ENCODE measurements around the gene RPL32. TPM values are rescaled to one million over a fixed set of nuclear protein-coding genes. Genes with fewer than 3 reads are reported as not detected.
"Not testable (repeated sequence)": the region's sequence is repeated elsewhere in the genome, so short reads cannot be mapped to it uniquely, and the experiment has no call there.

The RPL32 gene
- polyA plus RNA-seq, 3 donors = 2,280 to 2,382 (median 2,329) TPM

DNA sequence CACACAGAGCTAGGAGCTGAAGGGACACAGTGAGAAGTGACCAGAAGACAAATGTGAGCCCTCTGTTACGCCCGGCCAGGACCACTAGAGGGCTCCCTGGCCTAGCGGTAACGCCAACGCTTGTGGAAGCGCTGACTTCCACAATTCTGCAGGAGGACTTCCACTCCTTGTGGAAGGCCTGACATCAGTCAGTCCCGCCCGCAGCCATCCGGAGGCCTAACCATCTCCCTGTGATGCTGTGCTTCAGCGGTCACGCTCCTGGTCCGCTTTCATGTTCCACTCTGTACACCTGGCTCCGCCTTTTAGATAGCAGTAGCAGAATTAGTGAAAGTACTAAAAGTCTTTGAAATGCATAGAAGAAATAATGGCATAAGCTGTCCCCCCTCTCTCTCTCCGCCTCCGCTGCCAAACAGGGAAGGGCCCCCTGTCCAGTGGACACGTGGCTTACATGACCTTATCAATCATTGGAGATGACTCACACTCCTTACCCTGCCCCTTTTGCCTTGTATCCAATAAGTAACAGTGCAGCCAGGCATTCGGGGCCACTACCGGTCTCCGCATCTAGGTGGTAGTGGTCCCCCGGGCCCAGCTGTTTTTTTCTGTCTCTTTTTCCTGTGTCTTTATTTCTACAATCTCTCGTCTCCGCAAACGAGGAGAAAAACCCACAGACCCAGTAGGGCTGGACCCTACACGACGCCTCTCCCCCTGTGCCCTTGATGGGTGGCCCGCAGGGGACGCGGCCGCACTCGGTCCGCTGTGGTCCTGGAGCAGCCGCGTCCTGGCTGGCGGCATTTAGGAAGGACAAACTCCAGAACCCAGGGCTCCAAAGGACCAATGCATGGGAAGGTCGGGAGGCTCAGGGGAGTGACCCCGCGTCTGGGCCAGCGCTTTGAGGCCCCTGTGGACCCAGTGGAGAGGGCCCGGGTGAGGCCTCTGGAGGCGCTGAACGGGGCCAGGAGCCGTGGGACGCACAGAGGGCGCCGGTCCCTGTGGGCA is 27.0 kb upstream of the RPL32 start:
- DNase-seq (ENCODE audit: low read depth in 3 of 3, low spot score in 2 of 3) = peak; percentile 59 to 74 (median 65)

- DNase-seq (ENCODE audit: low read depth in 3 of 3, low spot score in 2 of 3) = no peak
Measured at GRCh38 chr3:12866836-12867235, 25.5 kb upstream of the RPL32 start.

DNA sequence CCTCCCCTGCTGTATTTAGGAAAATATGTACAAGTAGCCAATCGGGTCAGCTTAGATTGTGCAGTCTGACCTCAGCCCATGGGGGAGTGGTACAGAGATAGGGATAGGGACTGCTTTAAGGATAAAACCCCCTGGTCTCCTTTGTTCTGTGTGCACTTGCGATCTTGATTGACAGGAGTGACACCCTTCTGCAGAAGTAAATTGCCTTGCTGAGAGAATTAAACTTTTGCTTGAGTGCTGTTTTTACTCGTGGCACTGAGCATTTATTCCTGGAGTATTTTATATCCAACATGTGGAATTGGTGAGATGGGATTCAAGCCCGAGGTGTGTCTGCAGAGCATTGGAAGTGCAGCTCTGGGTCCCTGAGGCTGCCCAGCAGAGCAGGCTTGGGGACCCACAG is 23.9 kb upstream of the RPL32 start:
- DNase-seq (ENCODE audit: low read depth in 3 of 3, low spot score in 2 of 3) = no peak

GRCh38 chr3:12862387-12862786 is 21.0 kb upstream of the RPL32 start:
- DNase-seq (ENCODE audit: low read depth in 3 of 3, low spot score in 2 of 3) = no peak

DNA sequence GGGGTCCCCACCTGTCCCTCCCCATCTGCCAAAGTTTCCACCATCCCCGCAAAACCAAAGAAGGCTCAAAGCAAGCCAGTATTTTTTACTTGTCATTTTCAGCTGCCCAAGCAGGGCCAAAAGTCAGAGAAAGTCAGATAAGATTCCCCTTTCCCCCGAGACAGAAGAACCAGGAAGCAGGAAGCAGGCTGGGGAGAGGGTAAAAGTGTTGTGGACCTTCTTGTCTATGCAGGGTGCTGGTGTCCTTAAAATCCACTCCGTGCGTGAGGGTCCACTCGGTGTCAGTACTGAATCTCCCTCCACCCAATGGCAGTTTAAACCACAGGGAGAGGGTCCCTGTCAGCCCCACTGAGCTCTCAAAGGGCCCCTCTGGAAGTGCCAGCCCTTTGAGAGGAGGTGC is 20.2 kb upstream of the RPL32 start:
- no peak for DNase-seq (ENCODE audit: low read depth in 3 of 3, low spot score in 2 of 3)

DNA sequence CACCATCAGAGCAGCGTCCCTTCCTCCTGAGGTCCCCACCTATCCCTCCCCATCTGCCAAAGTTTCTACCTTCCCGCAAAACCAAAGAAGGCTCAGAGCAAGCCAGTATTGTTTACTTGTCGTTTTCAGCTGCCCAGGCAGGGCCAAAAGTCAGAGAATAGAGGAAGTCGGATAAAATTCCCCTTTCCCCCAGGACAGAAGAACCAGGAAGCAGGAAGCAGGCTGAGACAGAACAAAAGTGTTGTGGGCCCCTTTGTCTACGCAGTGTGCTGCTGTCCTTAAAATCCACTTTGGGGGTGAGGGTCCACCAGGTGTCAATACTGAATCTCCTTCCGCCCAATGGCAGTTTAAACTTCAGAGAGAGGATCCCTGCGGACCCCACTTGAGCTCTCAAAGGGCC is 18.5 kb upstream of the RPL32 start:
- DNase-seq (ENCODE audit: low read depth in 3 of 3, low spot score in 2 of 3) = no peak

DNA sequence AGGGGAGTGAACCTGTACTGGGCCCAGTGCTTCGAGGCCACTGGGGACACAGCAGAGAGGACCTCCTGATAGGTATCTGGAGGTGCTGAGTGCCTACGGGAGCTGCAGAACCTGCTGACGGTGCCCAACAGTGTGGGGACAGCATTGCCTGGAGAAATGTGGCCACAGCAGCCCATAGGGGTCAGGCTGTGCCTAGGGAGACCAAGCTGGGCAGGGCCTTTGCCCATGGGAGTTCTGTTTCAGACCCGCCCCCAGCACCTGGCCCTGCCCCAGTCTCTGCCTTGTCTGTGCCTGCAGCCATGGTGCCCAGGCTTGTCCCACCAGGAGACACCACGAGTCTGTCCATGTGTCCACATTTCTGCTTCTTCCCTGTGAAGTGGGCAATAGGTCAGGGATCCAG is 15.3 kb upstream of the RPL32 start:
- DNase-seq (ENCODE audit: low read depth in 3 of 3, low spot score in 2 of 3) = no peak

- no peak for DNase-seq (ENCODE audit: low read depth in 3 of 3, low spot score in 2 of 3)
Measured at GRCh38 chr3:12854565-12854964, 13.2 kb upstream of the RPL32 start.

DNA sequence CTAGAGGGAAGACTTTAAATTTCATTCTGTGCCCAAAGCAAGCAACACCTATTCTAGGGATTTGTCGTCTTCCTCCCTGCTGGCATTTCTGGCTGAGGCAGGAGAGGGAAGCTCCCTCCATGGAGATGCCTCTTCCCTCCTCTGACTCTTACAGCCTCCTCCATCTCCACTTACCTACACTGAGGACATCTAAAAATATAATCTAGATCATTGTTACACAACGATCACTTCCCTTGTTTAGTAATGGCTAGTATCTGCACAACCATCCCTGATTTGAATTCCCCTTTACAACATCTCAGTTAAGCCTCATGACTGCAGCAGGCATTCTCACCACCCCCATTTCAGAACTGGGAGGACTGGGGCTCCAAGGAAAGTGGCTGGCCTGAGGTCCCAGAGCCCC is 12.5 kb upstream of the RPL32 start:
- not testable (repeated sequence) for DNase-seq (ENCODE audit: low read depth in 3 of 3, low spot score in 2 of 3)

DNA sequence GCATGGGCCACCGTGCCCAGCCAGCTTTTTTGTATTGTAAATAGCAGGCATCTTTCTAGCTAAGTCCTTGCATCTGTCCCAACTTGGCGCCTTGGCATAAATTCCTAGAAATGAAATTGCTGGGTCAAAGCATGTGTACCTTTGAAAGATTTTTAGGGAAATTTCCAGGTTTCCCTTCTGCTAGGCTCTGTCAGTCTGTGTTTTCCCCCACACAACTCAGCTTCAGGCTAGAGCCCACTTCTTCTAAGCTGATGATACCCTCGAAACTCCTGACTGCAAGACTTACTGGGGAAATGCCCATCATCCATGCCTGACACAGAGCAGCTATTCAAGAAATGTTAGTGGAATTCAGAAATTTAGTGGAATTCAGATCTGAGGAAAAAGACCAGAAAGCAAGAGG is 10.8 kb upstream of the RPL32 start:
- no peak for DNase-seq (ENCODE audit: low read depth in 3 of 3, low spot score in 2 of 3)

DNA sequence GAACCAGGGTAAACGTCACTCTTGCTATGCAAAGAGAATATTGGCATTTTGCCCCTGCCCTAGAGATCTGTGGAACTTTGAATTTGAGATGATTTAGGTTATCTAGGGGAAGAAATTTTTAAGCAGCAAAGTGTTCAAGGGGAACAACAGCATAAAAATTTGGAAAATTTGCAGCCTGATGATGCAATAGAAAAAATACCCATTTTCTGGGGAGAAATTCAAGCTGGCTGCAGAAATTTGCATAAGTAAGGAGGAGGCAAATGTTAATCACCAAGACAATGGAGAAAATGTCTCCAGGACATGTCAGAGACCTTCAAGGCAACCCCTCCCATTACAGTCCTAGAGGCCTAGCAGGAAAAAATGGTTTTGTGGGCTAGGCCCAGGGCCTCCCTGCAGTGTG is 4.4 kb upstream of the RPL32 start:
- no peak for DNase-seq (ENCODE audit: low read depth in 3 of 3, low spot score in 2 of 3)

- DNase-seq (ENCODE audit: low read depth in 3 of 3, low spot score in 2 of 3) = no peak
Measured at GRCh38 chr3:12842469-12842868, 1.1 kb upstream of the RPL32 start.

DNA sequence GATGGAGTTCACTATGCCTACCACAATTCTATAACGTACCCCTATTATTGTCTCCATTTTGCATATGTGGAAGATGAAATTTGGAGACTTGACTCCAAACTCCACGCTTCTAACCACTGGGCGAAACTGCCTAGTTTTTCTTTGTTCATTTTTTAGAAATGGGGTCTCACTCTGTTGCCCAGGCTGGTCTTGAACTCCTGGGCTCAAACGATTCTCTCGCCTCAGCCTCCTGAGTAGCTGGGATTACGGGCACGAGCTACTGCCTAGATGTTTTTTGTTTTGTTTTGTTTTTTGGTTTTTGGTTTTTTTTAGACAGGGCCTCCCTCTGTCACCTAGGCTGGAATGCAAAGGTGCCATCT is 584 bp upstream of the RPL32 start:
- no peak for DNase-seq (ENCODE audit: low read depth in 3 of 3, low spot score in 2 of 3)

GRCh38 chr3:12840591-12841148 is 695 bp downstream of the RPL32 start:
- peak in 1 of 3 donors; percentile 29 for DNase-seq (ENCODE audit: low read depth in 3 of 3, low spot score in 2 of 3)

- DNase-seq (ENCODE audit: low read depth in 3 of 3, low spot score in 2 of 3) = not testable (repeated sequence)
Measured at GRCh38 chr3:12840148-12840547, 1.2 kb downstream of the RPL32 start.

DNA sequence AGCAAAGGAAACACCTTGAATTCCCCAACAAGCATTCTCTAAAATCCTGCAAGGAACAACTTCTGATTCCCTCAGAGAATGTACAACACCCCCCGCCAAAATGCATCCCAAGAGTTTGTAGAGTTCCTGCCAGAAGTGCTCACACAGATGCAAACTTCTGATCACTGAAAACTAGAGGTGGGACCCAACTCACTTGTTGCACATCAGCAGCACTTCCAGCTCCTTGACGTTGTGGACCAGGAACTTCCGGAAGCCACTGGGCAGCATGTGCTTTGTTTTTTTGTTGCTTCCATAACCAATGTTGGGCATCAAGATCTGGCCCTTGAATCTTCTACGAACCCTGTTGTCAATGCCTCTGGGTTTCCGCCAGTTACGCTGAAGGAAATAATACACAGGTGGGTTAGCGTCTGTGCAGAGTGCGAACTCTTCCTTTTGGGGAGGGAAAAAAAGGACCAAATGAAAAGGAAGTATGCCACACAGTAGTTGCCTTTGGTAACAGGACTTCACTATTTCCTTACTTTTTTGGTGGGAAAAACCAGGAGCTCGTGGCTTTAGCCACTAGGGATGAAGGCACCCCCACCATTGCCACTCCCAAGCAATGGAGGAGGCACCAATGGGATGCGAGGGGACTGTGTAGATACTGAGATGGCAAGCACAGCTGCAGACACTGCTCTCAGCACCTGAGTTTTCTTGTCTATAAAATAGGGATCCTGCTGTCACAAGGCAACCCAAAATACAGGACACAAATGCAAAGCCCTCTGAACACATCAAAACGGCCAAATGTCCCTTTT is 2.0 kb downstream of the RPL32 start:
- DNase-seq (ENCODE audit: low read depth in 3 of 3, low spot score in 2 of 3) = no peak

DNA sequence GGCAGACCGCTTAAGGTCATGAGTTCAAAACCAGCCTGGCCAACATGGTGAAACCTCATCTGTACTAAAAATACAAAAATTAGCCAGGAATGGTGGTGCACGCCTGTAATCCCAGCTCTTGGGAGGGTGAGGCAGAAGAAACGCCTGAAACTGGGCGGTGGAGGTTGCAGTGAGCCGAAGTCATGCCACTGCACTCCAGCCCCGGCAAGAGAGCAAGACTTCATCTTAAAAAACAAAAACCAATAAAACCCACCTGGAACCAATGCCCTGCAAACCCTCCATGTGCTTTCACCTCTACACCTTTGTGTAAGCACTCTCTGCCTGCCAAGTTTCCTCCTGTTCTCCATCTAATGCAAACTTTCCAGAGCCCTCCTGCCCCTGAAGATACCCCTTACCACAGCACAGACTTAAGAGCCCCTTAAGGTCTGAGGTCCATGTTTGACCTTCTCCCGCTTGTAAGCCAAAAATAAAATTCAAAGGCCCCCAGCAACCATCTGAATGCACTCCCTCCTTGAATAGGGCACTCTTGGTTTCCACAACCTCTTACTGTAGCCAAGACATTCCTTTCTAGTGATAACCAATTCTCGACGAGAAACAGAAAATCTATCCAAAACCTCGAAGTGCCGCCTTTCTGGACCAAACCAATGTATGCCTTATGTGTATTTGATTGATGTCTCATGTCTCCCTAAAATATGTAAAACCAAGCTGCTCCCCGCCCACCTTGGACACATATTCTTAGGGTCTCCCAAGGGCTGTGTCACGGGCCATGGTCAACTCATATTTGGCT is 3.0 kb downstream of the RPL32 start:
- no peak for DNase-seq (ENCODE audit: low read depth in 3 of 3, low spot score in 2 of 3)

DNA sequence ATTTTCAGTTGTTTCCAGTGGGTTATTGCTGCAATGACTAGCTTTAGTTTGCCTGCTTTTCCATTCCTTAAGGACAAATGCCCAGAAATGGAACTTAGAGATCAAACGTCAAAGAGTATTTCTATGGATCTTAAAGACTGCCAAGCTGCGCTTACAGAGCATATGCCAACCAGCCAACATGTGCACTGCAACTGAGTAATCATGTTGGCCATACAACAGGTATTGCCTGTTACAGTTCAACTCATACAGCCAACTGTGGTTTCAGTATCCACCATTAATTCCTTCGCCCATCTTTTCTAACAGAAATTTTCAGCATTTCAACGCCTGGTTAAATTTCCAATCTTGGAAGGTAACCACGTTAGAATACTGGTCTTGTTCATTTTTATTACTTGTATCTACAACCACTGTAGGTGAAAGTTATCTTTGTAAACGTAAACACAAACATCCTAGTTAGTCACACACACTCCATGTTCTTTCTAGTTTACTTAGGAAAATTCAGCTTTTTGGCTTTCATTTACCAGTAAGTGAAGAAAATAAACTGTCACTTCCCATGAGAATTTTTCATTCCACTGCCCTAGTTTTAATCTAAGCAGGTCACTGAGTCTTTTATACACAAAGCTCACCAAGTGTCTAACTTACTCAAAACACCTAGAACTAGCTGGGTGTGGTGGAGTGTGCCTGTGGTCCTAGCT is 3.9 kb downstream of the RPL32 start:
- no peak for DNase-seq (ENCODE audit: low read depth in 3 of 3, low spot score in 2 of 3)

- no peak for DNase-seq (ENCODE audit: low read depth in 3 of 3, low spot score in 2 of 3)
Measured at GRCh38 chr3:12835052-12835665, 6.2 kb downstream of the RPL32 start.
